HEK293T (cell line): ENCODE measurements around the gene NPC1L1.

Experiments used
- ARNT ChIP-seq: fragments of 450-650 bp; IDR thresholded peaks from 2 replicates; pipeline ENCODE4 v1.6.1; 2017; ENCODE audit warnings: mild to moderate bottlenecking
- BHLHE40 ChIP-seq: fragments of 450-650 bp; IDR thresholded peaks from 2 replicates; pipeline ENCODE4 v1.6.1; 2016; ENCODE audit warnings: mild to moderate bottlenecking, moderate library complexity, borderline replicate concordance
- ELF4 ChIP-seq: fragments of 450-650 bp; IDR thresholded peaks from 2 replicates; pipeline ENCODE4 v1.6.1; 2017; ENCODE audit warnings: antibody characterized with exemption
- FOXA1 ChIP-seq: fragments of 450-650 bp; IDR thresholded peaks from 2 replicates; pipeline ENCODE4 v1.6.1; 2016; ENCODE audit warnings: mild to moderate bottlenecking
- FOXK2 ChIP-seq: fragments of 450-650 bp; IDR thresholded peaks from 2 replicates; pipeline ENCODE4 v1.6.1; 2016; ENCODE audit warnings: mild to moderate bottlenecking
- FOXM1 ChIP-seq: fragments of 450-650 bp; IDR thresholded peaks from 2 replicates; pipeline ENCODE4 v1.6.1; 2017; ENCODE audit warnings: mild to moderate bottlenecking, borderline replicate concordance
- L3MBTL2 ChIP-seq: fragments of 450-650 bp; conservative IDR thresholded peaks from 2 replicates; pipeline ENCODE4 v1.6.1; 2016; ENCODE audit warnings: mild to moderate bottlenecking
- LEF1 ChIP-seq: fragments of 450-650 bp; IDR thresholded peaks from 2 replicates; pipeline ENCODE4 v1.6.1; 2017; ENCODE audit warnings: mild to moderate bottlenecking, borderline replicate concordance
- NFRKB ChIP-seq: fragments of 450-650 bp; IDR thresholded peaks from 2 replicates; pipeline ENCODE4 v1.6.1; 2016; ENCODE audit warnings: mild to moderate bottlenecking, moderate library complexity
- SP1 ChIP-seq: fragments of 450-650 bp; IDR thresholded peaks from 2 replicates; pipeline ENCODE4 v1.6.1; 2017
- SUZ12 ChIP-seq: fragments of 450-650 bp; IDR thresholded peaks from 2 replicates; pipeline ENCODE4 v1.6.1; 2016; ENCODE audit warnings: mild to moderate bottlenecking
- TARDBP ChIP-seq: fragments of 450-650 bp; IDR thresholded peaks from 2 replicates; pipeline ENCODE4 v1.6.1; 2016
- ZNF384 ChIP-seq: fragments of 450-650 bp; IDR thresholded peaks from 2 replicates; pipeline ENCODE4 v1.6.1; 2016
- TF ChIP-seq, protein P1 (sequence below): fragments of 450-650 bp; IDR thresholded peaks from 2 replicates; pipeline ENCODE4 v1.6.1; 2016

DNA sequence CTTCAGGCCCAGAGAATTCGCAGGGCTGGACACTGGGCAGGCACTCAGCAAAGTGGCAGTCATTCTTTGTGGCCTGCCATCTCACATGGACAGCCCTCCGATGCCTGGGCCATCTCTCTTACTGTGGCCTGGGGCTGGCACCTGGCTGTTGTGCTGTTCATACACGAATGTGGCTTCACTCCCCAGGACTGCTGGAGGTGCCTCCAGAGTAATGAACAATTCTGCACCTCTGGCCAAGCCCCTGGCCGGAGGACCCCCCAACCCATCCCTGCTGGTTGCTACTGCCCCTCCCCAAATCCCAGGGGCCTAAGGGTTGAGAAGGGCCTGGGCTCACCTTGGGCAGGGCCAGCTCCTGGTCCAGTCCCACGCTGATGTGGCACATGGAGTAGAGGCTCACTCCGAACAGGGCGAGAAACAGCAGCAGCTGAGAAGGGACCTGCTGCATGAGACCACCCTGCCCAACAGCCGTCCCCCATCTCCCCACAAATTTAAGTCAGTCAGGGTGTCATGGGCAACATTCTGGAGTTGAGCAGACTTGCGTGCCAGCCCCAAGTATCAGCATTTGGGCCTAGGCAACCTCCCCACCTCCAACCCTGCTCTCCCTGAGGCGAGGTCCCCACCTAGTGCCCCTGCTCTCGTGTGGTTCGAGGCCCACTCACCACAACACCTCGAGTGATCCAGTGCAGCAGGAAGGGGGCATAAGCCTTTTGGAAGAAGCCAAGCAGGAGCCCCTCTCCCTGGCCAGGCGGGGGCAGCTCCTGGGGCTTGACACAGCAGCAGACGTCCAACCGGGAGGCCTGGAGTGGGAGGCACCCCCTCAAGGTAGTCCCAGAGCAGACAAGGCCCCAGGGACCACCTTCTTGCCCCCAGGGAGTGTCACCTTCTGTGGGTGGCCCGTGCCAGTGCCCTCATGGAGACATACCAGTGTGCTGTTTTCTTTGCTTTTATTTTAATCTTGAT, 9.4 kb downstream of the NPC1L1 start:
- TF ChIP-seq SP1: no peak
- TF ChIP-seq ELF4: no peak
- TF ChIP-seq FOXA1: no peak
- no peak for TF ChIP-seq ARNT
- no peak for TF ChIP-seq L3MBTL2
- no peak for TF ChIP-seq ZNF384
- no peak for TF ChIP-seq BHLHE40
- TF ChIP-seq FOXM1: no peak
- no peak for TF ChIP-seq NFRKB
- no peak for TF ChIP-seq SUZ12
- TF ChIP-seq, protein P1, sequence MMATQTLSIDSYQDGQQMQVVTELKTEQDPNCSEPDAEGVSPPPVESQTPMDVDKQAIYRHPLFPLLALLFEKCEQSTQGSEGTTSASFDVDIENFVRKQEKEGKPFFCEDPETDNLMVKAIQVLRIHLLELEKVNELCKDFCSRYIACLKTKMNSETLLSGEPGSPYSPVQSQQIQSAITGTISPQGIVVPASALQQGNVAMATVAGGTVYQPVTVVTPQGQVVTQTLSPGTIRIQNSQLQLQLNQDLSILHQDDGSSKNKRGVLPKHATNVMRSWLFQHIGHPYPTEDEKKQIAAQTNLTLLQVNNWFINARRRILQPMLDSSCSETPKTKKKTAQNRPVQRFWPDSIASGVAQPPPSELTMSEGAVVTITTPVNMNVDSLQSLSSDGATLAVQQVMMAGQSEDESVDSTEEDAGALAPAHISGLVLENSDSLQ: no peak
- TF ChIP-seq TARDBP: no peak
- no peak for TF ChIP-seq FOXK2
- no peak for TF ChIP-seq LEF1
